ENCODE results near the gene BCAS3.

The BCAS3 gene

DNA sequence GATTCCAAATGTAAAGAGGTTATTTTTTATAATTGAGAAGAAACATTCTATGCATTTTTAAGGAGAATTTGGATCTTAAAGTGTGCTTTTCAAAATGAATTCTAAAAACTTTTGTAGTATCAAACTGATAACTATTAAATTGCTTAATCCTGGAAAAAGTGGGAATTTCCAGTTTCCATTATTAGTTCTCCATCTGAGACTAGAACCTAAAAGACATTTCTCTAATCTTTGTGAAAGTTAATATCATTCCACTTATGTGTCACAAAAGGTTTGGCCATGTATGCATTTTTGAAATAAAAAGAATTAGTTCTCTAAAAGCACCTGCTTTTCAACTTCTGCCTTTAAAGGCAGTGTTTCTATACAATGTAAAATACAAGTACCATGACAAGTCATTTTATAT is 155.0 kb downstream of the BCAS3 start:
- no peak for TF ChIP-seq SP1 (IDR thresholded peaks at IDR 0.05)
- TF ChIP-seq ZNF384 (IDR thresholded peaks at IDR 0.05), result no peak
- no peak for TF ChIP-seq SUZ12 (IDR thresholded peaks at IDR 0.05)
- TF ChIP-seq HDGF (IDR thresholded peaks at IDR 0.05; ENCODE audit: borderline replicate concordance), result no peak
- no peak for TF ChIP-seq L3MBTL2 (conservative IDR thresholded peaks at IDR 0.05)
- TF ChIP-seq FOXA1 (IDR thresholded peaks at IDR 0.05), result no peak
- POLR2A ChIA-PET, result no interaction called here
- no peak for DNase-seq (ENCODE audit: extremely low spot score)
- CTCF ChIA-PET, result interaction anchor here (0.6 kb wide), 1 partner anchor 95 kb away, joined by 6 read pairs; no protein-coding TSS in a partner anchor

GRCh38 chr17:60840456-60840855 is 162.8 kb downstream of the BCAS3 start:
- ChIA-PET POLR2A (no interaction called here), CTCF (no interaction called here)
- no peak for TF ChIP-seq L3MBTL2 (conservative IDR thresholded peaks at IDR 0.05)
- TF ChIP-seq, protein P1, sequence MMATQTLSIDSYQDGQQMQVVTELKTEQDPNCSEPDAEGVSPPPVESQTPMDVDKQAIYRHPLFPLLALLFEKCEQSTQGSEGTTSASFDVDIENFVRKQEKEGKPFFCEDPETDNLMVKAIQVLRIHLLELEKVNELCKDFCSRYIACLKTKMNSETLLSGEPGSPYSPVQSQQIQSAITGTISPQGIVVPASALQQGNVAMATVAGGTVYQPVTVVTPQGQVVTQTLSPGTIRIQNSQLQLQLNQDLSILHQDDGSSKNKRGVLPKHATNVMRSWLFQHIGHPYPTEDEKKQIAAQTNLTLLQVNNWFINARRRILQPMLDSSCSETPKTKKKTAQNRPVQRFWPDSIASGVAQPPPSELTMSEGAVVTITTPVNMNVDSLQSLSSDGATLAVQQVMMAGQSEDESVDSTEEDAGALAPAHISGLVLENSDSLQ (IDR thresholded peaks at IDR 0.05), result no peak
- no peak for TF ChIP-seq TARDBP (IDR thresholded peaks at IDR 0.05)
- no peak for TF ChIP-seq CTBP1 (IDR thresholded peaks at IDR 0.05; ENCODE audit: borderline replicate concordance)
- no peak for TF ChIP-seq LEF1 (IDR thresholded peaks at IDR 0.05; ENCODE audit: borderline replicate concordance)
- no peak for TF ChIP-seq ELF4 (IDR thresholded peaks at IDR 0.05)
- no peak for DNase-seq (ENCODE audit: extremely low spot score)

DNA sequence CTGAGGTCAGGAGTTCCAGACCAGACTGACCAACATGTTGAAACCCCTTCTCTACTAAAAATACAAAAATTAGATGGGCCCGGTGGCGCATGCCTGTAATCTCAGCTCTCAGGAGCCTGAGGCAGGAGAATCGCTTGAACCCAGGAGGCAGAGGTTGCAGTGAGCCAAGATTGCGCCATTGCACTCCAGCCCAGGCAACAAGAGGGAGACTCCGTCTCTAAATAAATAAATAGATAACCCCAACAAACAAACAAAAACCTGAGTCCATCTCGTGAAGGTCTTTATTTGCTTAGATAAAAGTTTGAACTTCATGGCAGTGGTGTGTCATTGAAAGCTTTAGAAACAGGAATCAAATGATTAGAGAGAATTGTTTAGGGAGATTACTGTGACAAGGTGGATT is 167.4 kb downstream of the BCAS3 start:
- ChIA-PET CTCF (no interaction called here), POLR2A (no interaction called here)
- TF ChIP-seq ELF4 (IDR thresholded peaks at IDR 0.05) (no peak), L3MBTL2 (conservative IDR thresholded peaks at IDR 0.05) (no peak), CTBP1 (IDR thresholded peaks at IDR 0.05; ENCODE audit: borderline replicate concordance) (no peak), FOXA1 (IDR thresholded peaks at IDR 0.05) (no peak), LEF1 (IDR thresholded peaks at IDR 0.05; ENCODE audit: borderline replicate concordance) (no peak), BHLHE40 (IDR thresholded peaks at IDR 0.05; ENCODE audit: borderline replicate concordance) (no peak), TARDBP (IDR thresholded peaks at IDR 0.05) (no peak), FOXK2 (IDR thresholded peaks at IDR 0.05) (no peak), NFRKB (IDR thresholded peaks at IDR 0.05) (no peak), SP1 (IDR thresholded peaks at IDR 0.05) (no peak), FOXM1 (IDR thresholded peaks at IDR 0.05; ENCODE audit: borderline replicate concordance) (no peak), ZNF384 (IDR thresholded peaks at IDR 0.05) (no peak), HDGF (IDR thresholded peaks at IDR 0.05; ENCODE audit: borderline replicate concordance) (no peak)
- TF ChIP-seq, protein P1 (IDR thresholded peaks at IDR 0.05), result no peak
- DNase-seq (ENCODE audit: extremely low spot score), result no peak

DNA sequence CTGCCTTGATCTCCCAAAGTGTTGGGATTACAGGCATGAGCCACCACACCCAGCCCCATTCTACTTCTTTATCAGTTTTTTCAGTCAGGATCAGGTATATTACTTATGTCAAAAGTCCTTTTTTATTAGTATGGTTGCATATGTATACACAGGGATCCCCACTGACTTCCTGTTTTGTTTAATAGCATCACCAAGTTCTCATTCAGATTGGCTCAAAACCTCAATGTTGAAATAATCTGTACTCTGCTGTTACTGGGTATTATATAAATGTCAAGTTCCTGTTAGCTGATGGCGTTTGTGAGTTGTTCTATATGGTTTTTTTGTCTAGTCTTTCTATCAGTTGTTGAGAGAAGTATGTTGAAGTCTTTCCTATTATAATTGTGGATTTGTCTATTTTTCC is 168.5 kb downstream of the BCAS3 start:
- TF ChIP-seq TARDBP (IDR thresholded peaks at IDR 0.05), result no peak
- no peak for TF ChIP-seq FOXA1 (IDR thresholded peaks at IDR 0.05)
- TF ChIP-seq ELF4 (IDR thresholded peaks at IDR 0.05), result no peak
- no peak for TF ChIP-seq FOXK2 (IDR thresholded peaks at IDR 0.05)
- no peak for TF ChIP-seq BHLHE40 (IDR thresholded peaks at IDR 0.05; ENCODE audit: borderline replicate concordance)
- CTCF ChIA-PET, result no interaction called here
- POLR2A ChIA-PET, result no interaction called here
- DNase-seq (ENCODE audit: extremely low spot score), result no peak

GRCh38 chr17:60851181-60851580 is 173.5 kb downstream of the BCAS3 start:
- TF ChIP-seq LEF1 (IDR thresholded peaks at IDR 0.05; ENCODE audit: borderline replicate concordance) (no peak), FOXK2 (IDR thresholded peaks at IDR 0.05) (no peak)
- CTCF ChIA-PET, result interaction anchor here (0.7 kb wide), 1 partner anchor 16 kb away, joined by 3 read pairs; no protein-coding TSS in a partner anchor
- DNase-seq (ENCODE audit: extremely low spot score), result no peak
- POLR2A ChIA-PET, result no interaction called here

- CTCF ChIA-PET, result interaction anchor here (1.0 kb wide), 1 partner anchor 137 kb away, joined by 3 read pairs; no protein-coding TSS in a partner anchor
- no peak for DNase-seq (ENCODE audit: extremely low spot score)
- POLR2A ChIA-PET, result no interaction called here
- TF ChIP-seq FOXK2 (IDR thresholded peaks at IDR 0.05) (no peak), NFRKB (IDR thresholded peaks at IDR 0.05) (no peak), HDGF (IDR thresholded peaks at IDR 0.05; ENCODE audit: borderline replicate concordance) (no peak)
- TF ChIP-seq, protein P1 (IDR thresholded peaks at IDR 0.05), result no peak
Observed at GRCh38 chr17:60857556-60858080, 180.0 kb downstream of the BCAS3 start.

DNA sequence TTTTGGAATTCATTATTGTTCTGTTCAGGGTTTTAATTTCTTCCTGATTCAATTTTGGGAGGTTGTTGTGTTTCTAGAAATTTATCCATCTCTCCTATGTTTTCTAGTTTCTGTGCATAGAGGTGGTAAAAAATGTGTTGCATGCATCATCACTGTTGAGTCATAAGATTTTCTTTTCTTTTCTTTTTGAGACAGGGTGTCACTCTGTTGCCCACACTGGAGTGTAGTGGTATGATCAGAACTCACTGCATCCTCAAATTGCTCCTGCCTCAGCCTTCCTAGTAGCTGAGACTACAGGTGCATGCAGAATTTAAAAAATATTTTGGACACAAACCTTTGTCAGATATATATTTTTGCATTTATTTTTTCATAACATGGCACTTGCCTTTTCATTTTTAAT is 184.8 kb downstream of the BCAS3 start:
- POLR2A ChIA-PET, result no interaction called here
- CTCF ChIA-PET, result no interaction called here
- DNase-seq (ENCODE audit: extremely low spot score), result no peak
- TF ChIP-seq SP1 (IDR thresholded peaks at IDR 0.05) (no peak), FOXK2 (IDR thresholded peaks at IDR 0.05) (no peak), SUZ12 (IDR thresholded peaks at IDR 0.05) (no peak), FOXM1 (IDR thresholded peaks at IDR 0.05; ENCODE audit: borderline replicate concordance) (no peak), ELF4 (IDR thresholded peaks at IDR 0.05) (no peak), ARNT (IDR thresholded peaks at IDR 0.05) (no peak), BHLHE40 (IDR thresholded peaks at IDR 0.05; ENCODE audit: borderline replicate concordance) (no peak), FOXA1 (IDR thresholded peaks at IDR 0.05) (no peak), L3MBTL2 (conservative IDR thresholded peaks at IDR 0.05) (no peak), CTBP1 (IDR thresholded peaks at IDR 0.05; ENCODE audit: borderline replicate concordance) (no peak), TARDBP (IDR thresholded peaks at IDR 0.05) (no peak)
- TF ChIP-seq, protein P1 (IDR thresholded peaks at IDR 0.05), result no peak
